ENCODE measurements around the gene ABHD6. TPM values are rescaled to one million over a fixed set of nuclear protein-coding genes. Genes with fewer than 3 reads are reported as not detected.

Gene ABHD6
- total and polyA plus RNA-seq, 8 donors: 4.3 to 22.8 (median 8.0) TPM

DNA sequence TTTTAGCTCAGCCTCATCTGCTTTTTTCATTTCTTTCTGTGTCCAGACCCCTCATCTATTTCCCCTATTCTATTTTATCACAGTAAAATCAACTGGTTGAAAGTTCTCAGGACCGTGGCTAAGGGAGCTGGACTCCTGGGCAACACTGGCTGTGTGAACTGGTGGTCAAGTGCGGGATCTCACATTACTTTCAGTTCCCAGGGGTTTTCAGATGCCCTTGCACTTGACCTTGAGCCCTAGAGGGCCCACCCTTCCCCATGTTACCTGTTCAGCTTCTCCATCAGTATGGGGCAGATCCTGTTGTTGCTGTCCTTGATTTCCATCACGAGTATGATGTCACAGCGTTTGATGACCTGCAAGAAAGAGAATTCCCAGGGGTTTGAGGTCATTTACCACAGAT is 29.6 kb upstream of the ABHD6 start:
- 85 to 95% (median 93%) methylated on average over 4 of the region's 4 CpGs for WGBS, 5 donors
- intact Hi-C loops (cut with DNase I; ENCODE audit: low total_unique reads): no loop called here
- no peak for TF ChIP-seq EP300 (IDR thresholded peaks at IDR 0.05)
- TF ChIP-seq POLR2A (IDR thresholded peaks at IDR 0.05): no peak
- TF ChIP-seq, protein P1, sequence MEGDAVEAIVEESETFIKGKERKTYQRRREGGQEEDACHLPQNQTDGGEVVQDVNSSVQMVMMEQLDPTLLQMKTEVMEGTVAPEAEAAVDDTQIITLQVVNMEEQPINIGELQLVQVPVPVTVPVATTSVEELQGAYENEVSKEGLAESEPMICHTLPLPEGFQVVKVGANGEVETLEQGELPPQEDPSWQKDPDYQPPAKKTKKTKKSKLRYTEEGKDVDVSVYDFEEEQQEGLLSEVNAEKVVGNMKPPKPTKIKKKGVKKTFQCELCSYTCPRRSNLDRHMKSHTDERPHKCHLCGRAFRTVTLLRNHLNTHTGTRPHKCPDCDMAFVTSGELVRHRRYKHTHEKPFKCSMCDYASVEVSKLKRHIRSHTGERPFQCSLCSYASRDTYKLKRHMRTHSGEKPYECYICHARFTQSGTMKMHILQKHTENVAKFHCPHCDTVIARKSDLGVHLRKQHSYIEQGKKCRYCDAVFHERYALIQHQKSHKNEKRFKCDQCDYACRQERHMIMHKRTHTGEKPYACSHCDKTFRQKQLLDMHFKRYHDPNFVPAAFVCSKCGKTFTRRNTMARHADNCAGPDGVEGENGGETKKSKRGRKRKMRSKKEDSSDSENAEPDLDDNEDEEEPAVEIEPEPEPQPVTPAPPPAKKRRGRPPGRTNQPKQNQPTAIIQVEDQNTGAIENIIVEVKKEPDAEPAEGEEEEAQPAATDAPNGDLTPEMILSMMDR (IDR thresholded peaks at IDR 0.05): no peak
- TF ChIP-seq POLR2AphosphoS5 (IDR thresholded peaks at IDR 0.05): no peak

DNA sequence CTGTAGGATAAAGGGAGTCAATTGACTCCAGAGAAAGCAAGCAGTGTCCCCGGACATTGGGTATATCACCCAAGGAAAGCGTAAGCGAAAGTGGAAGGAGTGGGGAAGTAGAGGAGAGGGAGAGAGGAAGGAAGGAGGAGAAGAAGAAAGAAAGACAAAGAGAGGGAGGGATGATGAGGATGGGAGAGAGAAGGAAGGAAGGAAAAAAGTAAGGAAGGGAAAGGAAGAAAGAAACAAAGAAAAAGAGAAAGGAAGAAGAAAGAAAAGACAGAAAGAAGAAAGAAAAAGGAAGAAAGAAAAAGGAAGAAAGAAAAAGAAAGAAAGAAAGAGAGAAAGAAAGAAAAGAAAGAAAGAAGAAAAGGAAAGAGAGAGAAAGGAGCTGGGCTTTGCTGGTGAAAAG is 27.7 kb upstream of the ABHD6 start:
- no peak overlapping the region for H3K4me3 ChIP-seq
- intact Hi-C loops (cut with DNase I; ENCODE audit: low total_unique reads): no loop called here
- H3K4me1 ChIP-seq: peaks cover 0 to 3% (median 0%) of the 10 kb centered on the region in 4 donors
- WGBS, 5 donors: 61 to 88% (median 83%) methylated on average over 3 of the region's 3 CpGs
- no peak overlapping the region for H3K27ac ChIP-seq
- H3K36me3 ChIP-seq: no peaks in the 10 kb centered on the region
- no peak for TF ChIP-seq EP300 (IDR thresholded peaks at IDR 0.05)
- TF ChIP-seq, protein P1 (IDR thresholded peaks at IDR 0.05): no peak
- TF ChIP-seq POLR2AphosphoS5 (IDR thresholded peaks at IDR 0.05): no peak
- no peak for TF ChIP-seq POLR2A (IDR thresholded peaks at IDR 0.05)
- H3K27me3 ChIP-seq: no peaks in the 10 kb centered on the region
- DNase-seq: no peak
- no peaks in the 10 kb centered on the region for H3K9me3 ChIP-seq

More for the DNA sequence above, 29.6 kb upstream of the ABHD6 start:
- Histone ChIP-seq H3K27ac (no peak overlapping the region), H3K4me1 (peaks cover 0 to 3% (median 0%) of the 10 kb centered on the region in 4 donors), H3K9me3 (no peaks in the 10 kb centered on the region), H3K27me3 (no peaks in the 10 kb centered on the region), H3K36me3 (no peaks in the 10 kb centered on the region), H3K4me3 (no peak overlapping the region)
- no peak for DNase-seq

DNA sequence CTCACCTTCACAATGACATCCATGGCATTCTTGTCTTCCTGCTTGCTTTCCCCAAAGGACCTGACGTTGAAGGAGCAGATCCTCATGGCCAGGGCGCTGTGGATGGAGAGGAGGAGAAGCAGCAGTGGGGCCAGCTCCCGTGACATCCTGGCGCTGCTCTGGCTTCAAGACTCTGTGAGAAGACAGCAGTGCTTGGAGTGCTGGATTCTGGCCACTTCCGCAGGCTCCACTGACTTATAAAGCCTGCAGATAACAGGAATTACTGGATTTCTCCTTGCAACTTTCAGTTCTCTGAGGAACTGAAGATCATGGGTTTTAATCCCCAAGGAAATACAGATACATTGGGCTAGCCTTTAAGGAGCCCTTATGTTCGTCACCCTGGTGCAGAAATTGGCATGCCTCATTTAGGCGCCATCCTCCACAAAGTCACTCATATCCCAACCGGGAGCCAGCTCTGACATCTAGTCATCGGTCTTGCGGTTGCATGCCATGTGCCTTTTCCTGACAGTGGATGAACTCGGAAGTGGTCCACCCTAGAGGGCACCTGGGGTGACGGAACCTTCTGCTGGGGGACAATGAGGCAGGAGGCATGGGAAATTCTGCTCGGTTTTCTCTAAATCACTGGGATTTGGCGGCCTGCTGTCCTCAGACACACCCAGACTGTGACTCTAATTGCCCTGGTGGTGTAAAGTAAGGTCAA is 26.7 kb upstream of the ABHD6 start, which contains the start of gene DNASE1L3:
Gene DNASE1L3, minus strand, starts transcription at position 212 of the 700 bp plus-strand sequence. Its CDS starts 66 bp downstream, at position 146.
- H3K27ac ChIP-seq: no peak within 1 kb of the TSS
- no peak within 1 kb of the TSS for H3K4me3 ChIP-seq
- H3K9me3 ChIP-seq: no peaks in the 10 kb centered on the region
- intact Hi-C loops (cut with DNase I; ENCODE audit: low total_unique reads): no loop called here
- H3K4me1 ChIP-seq: peaks cover 0 to 3% (median 0%) of the 10 kb centered on the region in 4 donors
- TF ChIP-seq POLR2AphosphoS5 (IDR thresholded peaks at IDR 0.05) (no peak), POLR2A (IDR thresholded peaks at IDR 0.05) (no peak), EP300 (IDR thresholded peaks at IDR 0.05) (no peak)
- TF ChIP-seq, protein P1 (IDR thresholded peaks at IDR 0.05): no peak
- no peaks in the 10 kb centered on the region for H3K36me3 ChIP-seq
- 73 to 84% (median 80%) methylated on average over 14 of the region's 14 CpGs for WGBS, 5 donors
- no peak for DNase-seq
- no peaks in the 10 kb centered on the region for H3K27me3 ChIP-seq

DNA sequence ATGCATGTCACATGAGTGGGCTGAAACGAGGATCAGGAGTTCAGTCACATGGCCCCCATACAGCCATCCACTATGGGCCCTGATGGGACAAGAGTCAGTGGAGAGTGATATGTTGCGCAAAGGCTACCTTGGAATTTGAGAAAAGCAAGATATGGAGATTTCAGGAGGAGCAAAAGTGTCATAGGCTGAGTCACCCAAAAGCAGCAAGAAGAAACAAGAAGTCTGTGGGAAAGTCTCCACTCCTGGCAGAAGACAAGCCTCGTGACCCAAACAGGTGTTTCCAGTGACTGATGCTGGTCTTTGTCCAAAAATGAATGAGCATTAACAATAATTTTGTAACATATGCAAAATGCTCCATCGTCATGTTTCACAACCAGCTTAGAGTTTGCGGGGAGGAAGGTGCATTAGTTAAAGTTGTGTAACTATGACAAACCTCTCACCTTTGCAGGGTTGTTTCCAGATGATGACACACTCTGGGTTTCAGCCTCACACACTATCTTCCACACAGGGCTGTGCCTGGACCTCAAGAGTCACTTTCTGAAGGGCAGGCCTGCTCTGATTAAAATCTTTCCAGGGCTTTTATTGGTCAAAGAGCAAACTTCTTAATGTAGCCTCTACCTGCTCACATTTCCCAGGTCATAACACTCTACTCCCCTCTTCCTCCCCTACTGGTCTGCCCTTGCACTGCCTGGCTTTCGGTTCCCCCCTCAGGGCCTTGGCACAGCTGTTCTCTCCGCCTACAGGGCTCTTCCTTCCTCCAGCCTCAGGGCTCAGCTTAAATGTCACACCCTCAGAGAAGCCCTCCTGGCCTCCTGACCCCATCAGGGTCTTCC is 22.9 kb upstream of the ABHD6 start:
- Histone ChIP-seq H3K9me3 (no peaks in the 10 kb centered on the region), H3K4me3 (no peak overlapping the region), H3K4me1 (peaks cover 9 to 15% (median 11%) of the 10 kb centered on the region in 4 donors), H3K27ac (no peak overlapping the region), H3K36me3 (no peaks in the 10 kb centered on the region), H3K27me3 (no peaks in the 10 kb centered on the region)
- intact Hi-C loops (cut with DNase I; ENCODE audit: low total_unique reads): no loop called here
- DNase-seq: no peak
- TF ChIP-seq EP300 (IDR thresholded peaks at IDR 0.05): no peak
- TF ChIP-seq POLR2AphosphoS5 (IDR thresholded peaks at IDR 0.05): no peak
- TF ChIP-seq POLR2A (IDR thresholded peaks at IDR 0.05): no peak
- TF ChIP-seq, protein P1 (IDR thresholded peaks at IDR 0.05): no peak
- WGBS, 5 donors: 65 to 74% (median 69%) methylated on average over 7 of the region's 7 CpGs
